ENCODE data around the gene MDGA2. TPM values are rescaled to one million over a fixed set of nuclear protein-coding genes. Genes with fewer than 3 reads are reported as not detected.

MDGA2 gene
- total RNA-seq, result 0.17 to 0.65 TPM in 2 of 3 replicates, not detected in the other
- long read RNA-seq, result 0 reads

- H3K27ac Mint-ChIP-seq (ENCODE audit: unreplicated experiment), result no peak within 1 kb of the TSS
- H3K4me1 Mint-ChIP-seq (ENCODE audit: low read depth), result peaks cover 22% of the 10 kb centered on the region
Observed at GRCh38 chr14:47675466-47676314, at the start of gene MDGA2. TSS of gene MDGA2 (minus strand) at chr14:47675605.

GRCh38 chr14:47722929-47723693 lies 47.7 kb upstream of the MDGA2 start:
- no peak for TF ChIP-seq CTCF (IDR thresholded peaks at IDR 0.05)
- H3K4me3 Mint-ChIP-seq (ENCODE audit: unreplicated experiment), result no peak overlapping the region
- H3K27me3 Mint-ChIP-seq (ENCODE audit: low read depth), result no peaks in the 10 kb centered on the region
- no peaks in the 10 kb centered on the region for H3K9me3 Mint-ChIP-seq (ENCODE audit: low read depth)
- H3K36me3 Mint-ChIP-seq (ENCODE audit: low read depth), result no peaks in the 10 kb centered on the region
- H3K27ac Mint-ChIP-seq (ENCODE audit: unreplicated experiment), result no peak overlapping the region
- H3K4me1 Mint-ChIP-seq (ENCODE audit: low read depth), result no peaks in the 10 kb centered on the region
- DNase-seq (ENCODE audit: low spot score), result no peak

More at GRCh38 chr14:47675466-47676314, at the start of gene MDGA2:
- Mint-ChIP-seq H3K27me3 (ENCODE audit: low read depth) (peaks cover 69% of the 10 kb centered on the region), H3K9me3 (ENCODE audit: low read depth) (no peaks in the 10 kb centered on the region), H3K4me3 (ENCODE audit: unreplicated experiment) (peak within 1 kb of the TSS; percentile 64), H3K36me3 (ENCODE audit: low read depth) (no peaks in the 10 kb centered on the region)
- no peak for TF ChIP-seq CTCF (IDR thresholded peaks at IDR 0.05)
- DNase-seq (ENCODE audit: low spot score), result peak; percentile 72

GRCh38 chr14:47720281-47720680 lies 44.9 kb upstream of the MDGA2 start:
- TF ChIP-seq CTCF (IDR thresholded peaks at IDR 0.05), result no peak
- Mint-ChIP-seq H3K27ac (ENCODE audit: unreplicated experiment) (no peak overlapping the region), H3K4me1 (ENCODE audit: low read depth) (peaks cover 3% of the 10 kb centered on the region), H3K9me3 (ENCODE audit: low read depth) (no peaks in the 10 kb centered on the region), H3K36me3 (ENCODE audit: low read depth) (peaks cover 1% of the 10 kb centered on the region), H3K27me3 (ENCODE audit: low read depth) (no peaks in the 10 kb centered on the region), H3K4me3 (ENCODE audit: unreplicated experiment) (no peak overlapping the region)
- DNase-seq (ENCODE audit: low spot score), result no peak

GRCh38 chr14:47715330-47715729 lies 39.9 kb upstream of the MDGA2 start:
- H3K36me3 Mint-ChIP-seq (ENCODE audit: low read depth), result peaks cover 1% of the 10 kb centered on the region
- no peaks in the 10 kb centered on the region for H3K27me3 Mint-ChIP-seq (ENCODE audit: low read depth)
- no peak for DNase-seq (ENCODE audit: low spot score)
- H3K27ac Mint-ChIP-seq (ENCODE audit: unreplicated experiment), result no peak overlapping the region
- H3K4me1 Mint-ChIP-seq (ENCODE audit: low read depth), result peaks cover 3% of the 10 kb centered on the region
- no peaks in the 10 kb centered on the region for H3K9me3 Mint-ChIP-seq (ENCODE audit: low read depth)
- H3K4me3 Mint-ChIP-seq (ENCODE audit: unreplicated experiment), result no peak overlapping the region
- TF ChIP-seq CTCF (IDR thresholded peaks at IDR 0.05), result no peak

GRCh38 chr14:47710581-47710980 lies 35.2 kb upstream of the MDGA2 start:
- H3K9me3 Mint-ChIP-seq (ENCODE audit: low read depth), result peaks cover 3% of the 10 kb centered on the region
- no peaks in the 10 kb centered on the region for H3K36me3 Mint-ChIP-seq (ENCODE audit: low read depth)
- H3K4me3 Mint-ChIP-seq (ENCODE audit: unreplicated experiment), result no peak overlapping the region
- no peak for TF ChIP-seq CTCF (IDR thresholded peaks at IDR 0.05)
- peaks cover 3% of the 10 kb centered on the region for H3K4me1 Mint-ChIP-seq (ENCODE audit: low read depth)
- H3K27me3 Mint-ChIP-seq (ENCODE audit: low read depth), result peaks cover under 1% of the 10 kb centered on the region
- no peak for DNase-seq (ENCODE audit: low spot score)
- H3K27ac Mint-ChIP-seq (ENCODE audit: unreplicated experiment), result no peak overlapping the region

Data from chondrocyte (in vitro differentiated cells).